ENCODE measurements around the gene UBE2J2. TPM values are rescaled to one million over a fixed set of nuclear protein-coding genes. Genes with fewer than 3 reads are reported as not detected.

UBE2J2 gene
- total RNA-seq, 1 donor from 2014 or later: 65.1 TPM

GRCh38 chr1:1216770-1217620 is 56.7 kb downstream of the UBE2J2 start:
- no peaks in the 10 kb centered on the region for H3K27me3 Mint-ChIP-seq (ENCODE audit: unreplicated experiment)
- peaks cover 19% of the 10 kb centered on the region for H3K4me1 Mint-ChIP-seq (ENCODE audit: unreplicated experiment)
- TF ChIP-seq CTCF (IDR thresholded peaks at IDR 0.05): no peak
- H3K4me3 Mint-ChIP-seq (ENCODE audit: unreplicated experiment): no peak overlapping the region
- no peaks in the 10 kb centered on the region for H3K9me3 Mint-ChIP-seq (ENCODE audit: unreplicated experiment)
- no peak overlapping the region for H3K27ac Mint-ChIP-seq (ENCODE audit: unreplicated experiment)
- peaks cover 14% of the 10 kb centered on the region for H3K36me3 Mint-ChIP-seq (ENCODE audit: unreplicated experiment)
- no peak for DNase-seq (ENCODE audit: extremely low spot score, unreplicated experiment)

- DNase-seq (ENCODE audit: extremely low spot score, unreplicated experiment): no peak
- peaks cover 10% of the 10 kb centered on the region for H3K36me3 Mint-ChIP-seq (ENCODE audit: unreplicated experiment)
- H3K4me3 Mint-ChIP-seq (ENCODE audit: unreplicated experiment): no peak overlapping the region
- no peak overlapping the region for H3K27ac Mint-ChIP-seq (ENCODE audit: unreplicated experiment)
- no peaks in the 10 kb centered on the region for H3K27me3 Mint-ChIP-seq (ENCODE audit: unreplicated experiment)
- TF ChIP-seq CTCF (IDR thresholded peaks at IDR 0.05): no peak
- peaks cover 19% of the 10 kb centered on the region for H3K4me1 Mint-ChIP-seq (ENCODE audit: unreplicated experiment)
- no peaks in the 10 kb centered on the region for H3K9me3 Mint-ChIP-seq (ENCODE audit: unreplicated experiment)
Observed at GRCh38 chr1:1215881-1216605, 57.6 kb downstream of the UBE2J2 start.

DNA sequence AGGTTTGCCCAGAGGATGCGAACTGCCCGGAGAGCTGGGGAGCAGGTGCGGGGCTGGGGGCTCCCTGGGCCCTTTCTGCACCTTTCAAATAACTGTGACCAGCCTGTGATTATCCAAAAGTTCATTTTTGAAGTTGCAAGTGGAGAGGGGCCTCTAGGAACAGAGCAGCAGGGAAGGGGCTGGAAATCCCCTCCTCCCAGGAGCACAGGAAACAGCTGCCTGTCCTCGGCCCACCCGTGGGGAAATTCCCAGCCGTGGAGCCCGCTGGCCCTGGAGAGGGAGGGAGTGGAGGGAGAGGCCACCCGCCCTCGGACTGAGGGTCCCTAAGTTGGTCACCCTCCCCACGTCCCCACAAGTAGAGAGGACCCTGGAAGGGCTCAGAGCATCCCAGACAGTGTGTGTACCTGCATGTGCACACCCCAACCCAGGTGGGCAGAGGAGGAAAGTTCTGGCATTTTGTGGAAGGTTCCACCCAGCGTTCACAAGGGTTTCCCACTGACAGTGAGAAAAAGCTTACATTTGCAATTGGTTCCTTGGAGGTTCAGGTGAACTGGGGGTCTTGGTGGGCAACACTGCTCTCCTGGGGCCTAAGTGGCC is 58.5 kb downstream of the UBE2J2 start:
- Mint-ChIP-seq H3K27ac (ENCODE audit: unreplicated experiment) (no peak overlapping the region), H3K27me3 (ENCODE audit: unreplicated experiment) (no peaks in the 10 kb centered on the region), H3K4me1 (ENCODE audit: unreplicated experiment) (peaks cover 22% of the 10 kb centered on the region), H3K36me3 (ENCODE audit: unreplicated experiment) (peaks cover 6% of the 10 kb centered on the region), H3K4me3 (ENCODE audit: unreplicated experiment) (no peak overlapping the region), H3K9me3 (ENCODE audit: unreplicated experiment) (no peaks in the 10 kb centered on the region)
- DNase-seq (ENCODE audit: extremely low spot score, unreplicated experiment): no peak
- no peak for TF ChIP-seq CTCF (IDR thresholded peaks at IDR 0.05)

DNA sequence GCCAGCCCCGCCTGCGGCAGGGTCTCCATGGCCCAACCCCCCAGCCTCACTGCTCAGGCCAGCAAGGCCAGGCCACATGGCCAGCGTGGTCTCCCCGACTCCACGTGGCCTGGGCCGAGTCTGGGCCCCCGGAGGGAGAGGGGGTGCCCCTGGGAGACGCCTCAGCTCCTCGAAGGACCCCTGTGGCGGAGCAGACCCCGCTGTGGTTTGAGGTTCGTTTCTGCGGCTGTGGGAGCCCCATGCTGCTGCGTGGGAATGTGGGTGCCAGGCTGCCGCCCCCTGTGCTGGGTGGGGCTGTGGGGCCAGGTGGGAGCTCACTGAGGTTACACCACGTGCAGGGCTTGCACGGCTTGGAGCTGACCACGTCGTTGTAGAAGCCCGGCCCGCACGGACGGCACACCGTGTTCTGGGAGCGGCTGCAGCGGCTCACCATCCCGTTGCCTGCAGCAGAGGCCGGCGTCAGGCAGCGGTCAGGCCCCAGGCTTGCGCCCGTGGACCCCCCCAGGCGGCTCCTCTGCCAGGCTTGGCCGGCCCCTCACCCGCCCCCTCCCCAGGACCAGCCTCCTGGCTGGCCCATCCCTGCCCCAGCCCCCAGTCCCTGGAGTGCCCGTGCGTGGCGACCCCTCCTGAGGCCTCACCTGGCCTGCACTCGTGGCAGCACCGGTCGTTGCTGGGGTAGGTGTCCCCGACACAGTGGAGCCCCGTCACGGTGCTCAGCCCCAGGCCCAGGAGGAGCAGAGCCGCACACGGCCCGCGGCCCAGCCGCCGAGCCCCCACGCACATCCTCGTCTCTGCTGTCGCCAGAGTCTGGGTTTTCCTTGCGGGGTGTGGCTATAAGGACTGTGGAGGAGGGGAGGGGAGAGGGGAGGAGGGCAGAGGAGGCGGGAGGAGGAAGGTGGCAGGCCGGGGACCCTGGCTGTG is 60.0 kb downstream of the UBE2J2 start, which contains the start of gene TNFRSF4:
TSS of gene TNFRSF4 (minus strand) at position 809 of the 921 bp plus-strand sequence. CDS start at position 783, 26 bp downstream.
- H3K4me1 Mint-ChIP-seq (ENCODE audit: unreplicated experiment): peaks cover 32% of the 10 kb centered on the region

More for the DNA sequence above, 60.0 kb downstream of the UBE2J2 start, which contains the start of gene TNFRSF4:
- H3K27me3 Mint-ChIP-seq (ENCODE audit: unreplicated experiment): no peaks in the 10 kb centered on the region
- H3K36me3 Mint-ChIP-seq (ENCODE audit: unreplicated experiment): peaks cover 6% of the 10 kb centered on the region
- no peaks in the 10 kb centered on the region for H3K9me3 Mint-ChIP-seq (ENCODE audit: unreplicated experiment)
- DNase-seq (ENCODE audit: extremely low spot score, unreplicated experiment): no peak
- H3K27ac Mint-ChIP-seq (ENCODE audit: unreplicated experiment): no peak within 1 kb of the TSS
- no peak for TF ChIP-seq CTCF (IDR thresholded peaks at IDR 0.05)
- no peak within 1 kb of the TSS for H3K4me3 Mint-ChIP-seq (ENCODE audit: unreplicated experiment)

All from osteocyte (in vitro differentiated cells).